Hindlimb muscle (tissue), 1 donor: ENCODE data around the gene OGDH. TPM values are rescaled to one million over a fixed set of nuclear protein-coding genes. Genes with fewer than 3 reads are reported as not detected.
"Not testable (repeated sequence)": the region's sequence is repeated elsewhere in the genome, so short reads cannot be mapped to it uniquely, and the experiment has no call there.

ENCODE experiments used
- DNase-seq: peaks from one replicate; pipeline ENCODE4 v3.0.0-alpha.2; 2013
- polyA plus RNA-seq: library from polyadenylated mRNA; unstranded; fragments of 120-200 nt; gene quantifications from one replicate; pipeline ENCODE4 v1.2.1, GENCODE V29; 2013; ENCODE audit not compliant: insufficient read length

Gene OGDH
- polyA plus RNA-seq, 1 donor, result 66.4 TPM

GRCh38 chr7:44707558-44708230 is 101.3 kb downstream of the OGDH start:
- DNase-seq, result no peak

GRCh38 chr7:44709011-44709915 is 102.8 kb downstream of the OGDH start:
- no peak for DNase-seq

GRCh38 chr7:44709945-44710596 is 103.6 kb downstream of the OGDH start:
- DNase-seq, result no peak

- DNase-seq, result no peak
Measured at GRCh38 chr7:44711528-44711927, 105.1 kb downstream of the OGDH start.

DNA sequence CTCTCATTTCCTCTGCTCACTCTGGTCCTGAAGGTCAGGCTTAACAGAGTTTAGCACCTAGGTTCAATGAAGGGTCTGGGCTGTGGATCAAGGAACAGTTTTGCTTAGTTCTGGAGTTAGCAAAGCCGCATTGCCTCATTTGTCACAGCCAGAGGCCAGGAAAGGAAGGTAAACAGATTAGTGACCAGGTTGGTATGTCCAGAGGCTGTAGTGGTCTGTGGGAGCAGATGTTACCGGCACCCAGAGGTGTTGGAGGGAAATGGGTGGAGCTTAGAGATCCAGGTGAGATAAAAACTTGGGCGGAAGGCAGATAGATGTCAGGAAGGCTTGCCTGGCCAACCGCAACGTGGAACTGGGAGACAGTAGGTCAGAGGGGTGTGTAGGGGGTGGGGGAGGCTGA is 105.6 kb downstream of the OGDH start:
- DNase-seq, result no peak

DNA sequence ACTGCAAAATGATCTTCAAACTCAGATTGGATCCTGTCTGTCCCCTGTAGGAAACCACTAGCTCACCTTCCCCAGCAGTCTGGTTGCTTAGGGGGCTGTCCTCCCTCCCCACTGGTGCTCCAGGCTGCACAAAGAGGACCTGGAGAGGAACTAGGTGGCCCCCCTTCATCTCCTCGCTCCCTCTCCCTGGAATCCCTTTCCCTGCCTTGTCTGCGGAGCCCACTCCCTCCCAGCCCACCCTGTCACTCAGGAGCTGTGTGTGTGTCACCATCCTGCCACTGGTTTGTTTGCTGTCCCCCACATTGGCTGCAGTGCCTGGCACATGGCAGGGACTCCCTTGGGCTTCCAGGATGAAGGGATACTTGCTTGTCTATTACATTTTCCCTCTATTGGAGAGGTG is 106.7 kb downstream of the OGDH start:
- no peak for DNase-seq

- DNase-seq, result no peak
Measured at GRCh38 chr7:44713680-44714335, 107.4 kb downstream of the OGDH start.

- DNase-seq, result no peak
Measured at GRCh38 chr7:44716205-44716604, 109.8 kb downstream of the OGDH start.

DNA sequence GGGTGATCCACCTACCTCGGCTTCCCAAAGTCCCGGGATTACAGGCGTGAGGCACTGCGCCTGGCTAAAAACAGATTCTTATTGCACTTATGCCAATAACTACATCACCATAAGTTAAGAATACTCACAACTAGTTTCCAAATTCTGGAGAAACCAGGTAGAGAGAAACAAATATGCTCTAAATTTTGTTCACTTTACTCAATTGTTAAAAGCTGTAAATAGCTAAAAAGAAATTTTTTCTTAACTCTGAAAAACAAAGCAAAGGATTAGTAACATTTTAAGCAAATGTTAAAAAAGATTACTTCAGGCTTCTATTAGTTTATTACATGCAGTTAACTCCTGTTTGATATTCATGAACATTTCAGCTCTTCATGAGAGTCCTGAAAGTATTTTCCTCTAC is 113.9 kb downstream of the OGDH start:
- no peak for DNase-seq

GRCh38 chr7:44724276-44724675 is 117.8 kb downstream of the OGDH start:
- DNase-seq, result no peak

DNA sequence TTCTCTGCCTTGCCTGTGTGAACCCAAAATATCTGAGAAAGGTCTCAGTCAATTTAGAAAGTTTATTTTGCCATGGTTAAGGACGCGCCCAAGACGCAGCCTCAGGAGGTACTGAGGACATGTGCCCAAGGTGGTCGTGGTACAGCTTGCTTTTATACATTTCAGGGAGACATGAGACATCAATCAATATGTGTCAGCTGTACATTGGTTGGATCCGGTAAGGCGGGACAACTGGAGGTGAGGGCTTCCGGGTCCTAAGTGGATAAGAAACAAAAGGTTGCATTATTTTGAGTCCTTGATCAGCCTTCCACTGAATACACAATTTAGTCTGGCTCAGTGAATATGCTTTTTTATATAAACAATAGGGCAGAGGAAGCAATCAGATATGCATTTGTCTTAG is 119.8 kb downstream of the OGDH start:
- not testable (repeated sequence) for DNase-seq

GRCh38 chr7:44727158-44727936 is 120.9 kb downstream of the OGDH start:
- DNase-seq, result no peak

DNA sequence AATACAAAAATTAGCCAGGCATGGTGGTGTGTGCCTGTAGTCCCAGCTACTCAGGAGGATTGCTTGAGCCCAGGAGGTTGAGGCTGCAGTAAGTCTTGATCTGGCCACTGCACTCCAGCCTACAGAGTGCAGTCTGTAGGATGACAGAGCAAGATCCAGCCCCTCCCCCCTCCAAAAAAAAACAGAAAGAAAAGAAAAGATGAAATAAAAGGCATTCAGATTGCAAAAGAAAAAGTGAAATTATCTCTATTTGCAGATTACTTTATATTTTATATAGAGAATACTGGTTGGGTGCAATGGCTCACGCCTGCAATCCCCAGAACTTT is 121.5 kb downstream of the OGDH start:
- no peak for DNase-seq

- DNase-seq, result no peak
Measured at GRCh38 chr7:44729949-44730590, 123.6 kb downstream of the OGDH start.

- DNase-seq, result not testable (repeated sequence)
Measured at GRCh38 chr7:44732971-44733370, 126.5 kb downstream of the OGDH start.

GRCh38 chr7:44733708-44734481 is 127.5 kb downstream of the OGDH start:
- DNase-seq, result no peak

DNA sequence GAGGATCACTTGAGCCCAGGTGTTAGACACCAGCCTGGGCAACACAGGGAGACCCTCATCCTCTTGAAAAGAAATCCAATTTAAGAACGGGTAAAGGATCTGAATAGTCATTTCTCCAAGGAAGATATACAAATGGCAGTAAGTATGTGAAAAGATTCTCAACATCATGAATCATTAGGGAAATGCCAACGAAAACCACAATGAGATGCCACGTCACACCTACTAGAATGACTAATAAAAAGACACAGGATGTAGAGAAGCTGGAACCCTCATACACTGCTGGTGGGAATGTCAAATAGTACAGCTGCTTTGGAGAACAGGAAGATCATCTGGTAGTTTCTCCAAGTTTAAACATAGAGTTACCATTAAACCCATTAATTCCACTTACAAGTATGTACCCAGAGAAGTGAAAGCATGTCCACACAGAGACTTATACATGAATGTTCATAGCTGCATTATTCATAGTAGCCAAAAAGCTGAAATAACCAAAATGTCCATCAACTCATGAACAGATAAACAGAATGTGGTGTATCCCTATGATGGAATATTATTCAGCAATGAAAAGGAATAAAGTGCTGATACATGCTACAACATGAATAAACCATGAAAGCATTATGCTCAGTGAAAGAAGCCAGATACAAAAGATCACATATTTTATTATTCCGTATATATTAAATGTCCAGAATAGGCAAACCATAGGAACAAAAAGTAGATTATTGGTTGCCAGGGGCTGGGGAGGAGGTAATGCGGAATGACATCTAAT is 129.2 kb downstream of the OGDH start:
- no peak for DNase-seq

DNA sequence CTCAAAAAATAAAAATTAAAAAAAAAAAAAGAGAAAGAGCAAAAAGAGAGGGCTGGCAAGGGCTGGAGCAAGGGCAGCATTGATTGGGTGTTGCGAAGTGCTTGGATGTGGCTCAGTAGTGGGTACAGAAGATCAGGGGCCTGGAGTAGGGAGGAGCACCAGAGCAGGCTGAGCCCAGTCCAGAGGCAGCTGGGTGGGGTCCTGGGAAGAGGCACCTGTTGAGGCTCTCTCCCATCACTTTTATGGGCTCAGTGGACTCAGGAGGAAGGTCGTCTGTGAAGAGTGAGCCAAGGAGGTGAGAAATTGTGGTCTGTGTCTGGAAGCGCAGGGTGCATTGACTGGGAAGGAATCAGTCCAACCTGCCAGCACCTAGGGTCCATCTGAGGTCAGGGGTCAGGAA is 130.5 kb downstream of the OGDH start:
- DNase-seq, result no peak

- no peak for DNase-seq
Measured at GRCh38 chr7:44738051-44738723, 131.8 kb downstream of the OGDH start.
